ENCODE results near the gene HIVEP1.

DNA sequence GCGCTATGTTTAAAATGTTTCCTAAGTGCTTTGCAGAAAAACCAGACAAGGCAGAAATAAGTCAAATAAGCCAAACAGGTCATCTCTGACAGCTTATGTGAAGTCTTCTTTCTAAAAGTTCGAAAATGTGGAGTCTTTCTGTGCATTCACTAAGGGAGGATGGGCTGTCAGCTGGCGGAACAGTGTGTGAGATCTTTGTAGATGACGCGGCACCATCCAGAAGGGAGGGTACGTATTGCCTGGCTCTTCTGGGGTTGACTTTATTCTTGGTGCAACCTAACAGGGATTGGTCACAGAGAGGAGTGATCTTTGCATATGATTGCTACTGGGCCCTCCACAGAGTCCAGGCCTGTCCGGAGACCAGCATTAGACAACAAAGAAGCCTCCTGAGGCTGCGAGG, 163.5 kb downstream of the HIVEP1 start:
- TF ChIP-seq CTCF (IDR thresholded peaks at IDR 0.05) (no peak), POLR2A (IDR thresholded peaks at IDR 0.05) (no peak)

All from testis (tissue), 2 donors.